Lower leg skin (tissue), 4 donors: ENCODE results near the gene FARS2. TPM values are rescaled to one million over a fixed set of nuclear protein-coding genes. Genes with fewer than 3 reads are reported as not detected.

Source experiments
- DNase-seq, 2 donors: peaks; one replicate each; pipeline ENCODE4 v3.0.0-alpha.2; 2019; ENCODE audit warnings: low spot score in 2 of 2
- H3K4me3 ChIP-seq: fragments of 200-600 bp; sonication (generic); 2 replicates; pipeline ENCODE4 v1.5.1; 2017; ENCODE audit warnings: mild to moderate bottlenecking, low read depth; ENCODE audit not compliant: poor library complexity, severe bottlenecking
- POLR2A ChIP-seq, 2 donors: fragments of 450-650 bp; IDR thresholded peaks; one replicate each; pipeline ENCODE4 v1.6.1; 2016 to 2017; ENCODE audit warnings: antibody characterized with exemption in 2 of 2, mild to moderate bottlenecking in 1 of 2, moderate library complexity in 1 of 2
- WGBS, 2 donors: methylation state at CpG; one replicate each; pipeline ENCODE4 v1.1.5; 2018; 5-methylcytosine and 5-hydroxymethylcytosine counted together
- intact Hi-C: fragments of 100-400 bp; cut with DNase I; formaldehyde crosslinking; loops from one replicate; pipeline ENCODE4 v1.15.0; 2023; ENCODE audit warnings: low total_unique reads
- total RNA-seq, 4 donors: library from RNA; depleted of rRNA; stranded (reverse); fragments of >200 nt; gene quantifications; one replicate each; pipeline ENCODE4 v1.1.0, GENCODE V29; 2016
- TF ChIP-seq, protein P1 (sequence below), 3 donors: fragments of 450-650 bp; IDR thresholded peaks; one replicate each; pipeline ENCODE4 v1.5.1; 2016; ENCODE audit warnings: antibody characterized with exemption in 3 of 3, mild to moderate bottlenecking in 3 of 3, moderate library complexity in 2 of 3

Gene FARS2
- total RNA-seq, 4 donors from 2014 or later: 7.0 to 14.7 (median 11.1) TPM

GRCh38 chr6:5249451-5250122, 11.7 kb upstream of the FARS2 start:
- 62 to 80% methylated on average over 5 of the region's 5 CpGs for WGBS, 2 donors
- TF ChIP-seq, protein P1, sequence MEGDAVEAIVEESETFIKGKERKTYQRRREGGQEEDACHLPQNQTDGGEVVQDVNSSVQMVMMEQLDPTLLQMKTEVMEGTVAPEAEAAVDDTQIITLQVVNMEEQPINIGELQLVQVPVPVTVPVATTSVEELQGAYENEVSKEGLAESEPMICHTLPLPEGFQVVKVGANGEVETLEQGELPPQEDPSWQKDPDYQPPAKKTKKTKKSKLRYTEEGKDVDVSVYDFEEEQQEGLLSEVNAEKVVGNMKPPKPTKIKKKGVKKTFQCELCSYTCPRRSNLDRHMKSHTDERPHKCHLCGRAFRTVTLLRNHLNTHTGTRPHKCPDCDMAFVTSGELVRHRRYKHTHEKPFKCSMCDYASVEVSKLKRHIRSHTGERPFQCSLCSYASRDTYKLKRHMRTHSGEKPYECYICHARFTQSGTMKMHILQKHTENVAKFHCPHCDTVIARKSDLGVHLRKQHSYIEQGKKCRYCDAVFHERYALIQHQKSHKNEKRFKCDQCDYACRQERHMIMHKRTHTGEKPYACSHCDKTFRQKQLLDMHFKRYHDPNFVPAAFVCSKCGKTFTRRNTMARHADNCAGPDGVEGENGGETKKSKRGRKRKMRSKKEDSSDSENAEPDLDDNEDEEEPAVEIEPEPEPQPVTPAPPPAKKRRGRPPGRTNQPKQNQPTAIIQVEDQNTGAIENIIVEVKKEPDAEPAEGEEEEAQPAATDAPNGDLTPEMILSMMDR (IDR thresholded peaks at IDR 0.05): no peak
- TF ChIP-seq POLR2A (IDR thresholded peaks at IDR 0.05): no peak
- intact Hi-C loops: no loop called here
- no peak overlapping the region for H3K4me3 ChIP-seq
- DNase-seq: no peak

GRCh38 chr6:5250451-5250850, 10.9 kb upstream of the FARS2 start:
- TF ChIP-seq POLR2A (IDR thresholded peaks at IDR 0.05): no peak
- TF ChIP-seq, protein P1 (IDR thresholded peaks at IDR 0.05): no peak

GRCh38 chr6:5250911-5251310, 10.4 kb upstream of the FARS2 start:
- no peak overlapping the region for H3K4me3 ChIP-seq
- intact Hi-C loops: no loop called here
- WGBS, 2 donors: 85 to 87% methylated on average over 4 of the region's 4 CpGs
- TF ChIP-seq POLR2A (IDR thresholded peaks at IDR 0.05): no peak
- TF ChIP-seq, protein P1 (IDR thresholded peaks at IDR 0.05): no peak
- DNase-seq: no peak

More at GRCh38 chr6:5250451-5250850, 10.9 kb upstream of the FARS2 start:
- 85% methylated on average over 3 of the region's 3 CpGs for WGBS, 2 donors
- no peak for DNase-seq
- intact Hi-C loops: no loop called here
- no peak overlapping the region for H3K4me3 ChIP-seq

- no peak overlapping the region for H3K4me3 ChIP-seq
- 94 to 96% methylated on average over 3 of the region's 3 CpGs for WGBS, 2 donors
- intact Hi-C loops: no loop called here
Observed at GRCh38 chr6:5256952-5257351, 4.4 kb upstream of the FARS2 start.

DNA sequence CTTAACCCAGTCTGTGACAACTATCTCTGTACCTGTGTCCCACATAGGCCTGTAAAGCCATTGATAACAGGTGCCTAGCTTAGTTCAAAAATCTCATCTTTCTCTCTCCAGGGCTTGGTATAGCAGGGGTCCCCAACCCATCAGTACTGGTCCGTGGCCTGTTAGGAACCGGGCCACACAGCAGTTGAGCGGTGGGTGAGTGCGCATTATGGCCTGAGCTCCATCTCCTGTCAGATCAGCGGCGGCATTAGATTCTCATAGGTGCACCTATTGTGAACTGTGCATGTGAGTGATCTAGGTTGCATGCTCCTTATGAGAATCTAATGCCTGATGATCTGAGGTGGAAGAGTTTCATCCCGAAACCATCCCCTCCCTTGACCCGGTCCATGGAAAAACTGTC, 3.9 kb upstream of the FARS2 start:
- TF ChIP-seq POLR2A (IDR thresholded peaks at IDR 0.05): no peak
- TF ChIP-seq, protein P1 (IDR thresholded peaks at IDR 0.05): no peak
- intact Hi-C loops: no loop called here
- no peak overlapping the region for H3K4me3 ChIP-seq
- DNase-seq: no peak
- 98 to 99% methylated on average over 8 of the region's 8 CpGs for WGBS, 2 donors

More at GRCh38 chr6:5256952-5257351, 4.4 kb upstream of the FARS2 start:
- TF ChIP-seq POLR2A (IDR thresholded peaks at IDR 0.05): no peak
- TF ChIP-seq, protein P1 (IDR thresholded peaks at IDR 0.05): no peak
- no peak for DNase-seq

DNA sequence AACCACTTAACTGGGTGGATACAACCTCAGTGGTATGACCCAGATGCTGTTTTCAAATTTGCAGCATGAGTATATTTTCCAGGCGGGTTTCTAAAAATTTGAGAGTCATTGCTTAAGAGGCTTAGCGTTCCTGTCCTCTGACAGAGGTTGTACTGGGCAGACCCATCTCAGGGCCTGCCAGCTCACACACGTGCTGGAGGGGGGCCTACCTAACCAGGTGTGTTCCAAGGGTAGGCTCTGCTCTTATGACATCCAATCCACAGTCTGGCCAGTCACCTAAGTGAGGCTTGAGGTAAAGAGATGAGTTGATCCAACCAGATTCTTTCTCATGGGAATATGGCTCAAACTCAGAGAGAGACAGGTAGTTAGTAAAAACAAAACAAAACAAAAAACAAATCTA, 1.9 kb upstream of the FARS2 start:
- whole genome bisulfite sequencing, 2 donors: 71 to 74% methylated on average over 3 of the region's 3 CpGs
- TF ChIP-seq, protein P1 (IDR thresholded peaks at IDR 0.05): no peak
- TF ChIP-seq POLR2A (IDR thresholded peaks at IDR 0.05): no peak
- intact Hi-C loops: no loop called here
- no peak overlapping the region for H3K4me3 ChIP-seq
- no peak for DNase-seq
